ENCODE results near the gene TNF.

DNA sequence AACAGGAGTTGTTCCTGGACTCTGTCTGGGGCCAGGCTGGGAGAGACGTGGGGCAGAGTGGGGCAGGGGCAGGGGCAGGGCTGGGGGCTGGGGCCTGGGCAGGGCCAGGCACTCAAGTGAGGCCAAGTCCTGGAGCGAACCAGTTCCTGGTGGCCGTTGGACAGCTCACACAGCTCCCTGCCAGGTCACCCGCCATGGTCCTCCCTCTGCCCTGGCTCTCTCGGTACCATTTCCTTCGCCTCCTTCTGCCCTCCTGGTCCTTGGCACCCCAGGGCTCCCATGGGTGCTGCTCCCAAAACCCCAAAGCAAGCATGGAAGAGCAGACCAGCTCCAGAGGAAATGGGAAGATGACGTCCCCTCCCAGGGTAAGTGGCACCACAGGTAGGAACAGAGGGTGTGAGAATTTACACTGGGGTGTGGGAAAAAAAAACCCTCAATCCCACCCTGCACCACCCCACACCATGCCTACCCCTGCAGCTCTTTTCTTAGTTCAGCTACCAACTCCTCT lies 46.5 kb upstream of the TNF start, which contains the start of gene MCCD1:
- TF ChIP-seq, protein P1, sequence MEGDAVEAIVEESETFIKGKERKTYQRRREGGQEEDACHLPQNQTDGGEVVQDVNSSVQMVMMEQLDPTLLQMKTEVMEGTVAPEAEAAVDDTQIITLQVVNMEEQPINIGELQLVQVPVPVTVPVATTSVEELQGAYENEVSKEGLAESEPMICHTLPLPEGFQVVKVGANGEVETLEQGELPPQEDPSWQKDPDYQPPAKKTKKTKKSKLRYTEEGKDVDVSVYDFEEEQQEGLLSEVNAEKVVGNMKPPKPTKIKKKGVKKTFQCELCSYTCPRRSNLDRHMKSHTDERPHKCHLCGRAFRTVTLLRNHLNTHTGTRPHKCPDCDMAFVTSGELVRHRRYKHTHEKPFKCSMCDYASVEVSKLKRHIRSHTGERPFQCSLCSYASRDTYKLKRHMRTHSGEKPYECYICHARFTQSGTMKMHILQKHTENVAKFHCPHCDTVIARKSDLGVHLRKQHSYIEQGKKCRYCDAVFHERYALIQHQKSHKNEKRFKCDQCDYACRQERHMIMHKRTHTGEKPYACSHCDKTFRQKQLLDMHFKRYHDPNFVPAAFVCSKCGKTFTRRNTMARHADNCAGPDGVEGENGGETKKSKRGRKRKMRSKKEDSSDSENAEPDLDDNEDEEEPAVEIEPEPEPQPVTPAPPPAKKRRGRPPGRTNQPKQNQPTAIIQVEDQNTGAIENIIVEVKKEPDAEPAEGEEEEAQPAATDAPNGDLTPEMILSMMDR (IDR thresholded peaks at IDR 0.05): no peak
- TF ChIP-seq POLR2AphosphoS5 (IDR thresholded peaks at IDR 0.05; ENCODE audit: low read depth, low read length): no peak
- TF ChIP-seq, protein P2, sequence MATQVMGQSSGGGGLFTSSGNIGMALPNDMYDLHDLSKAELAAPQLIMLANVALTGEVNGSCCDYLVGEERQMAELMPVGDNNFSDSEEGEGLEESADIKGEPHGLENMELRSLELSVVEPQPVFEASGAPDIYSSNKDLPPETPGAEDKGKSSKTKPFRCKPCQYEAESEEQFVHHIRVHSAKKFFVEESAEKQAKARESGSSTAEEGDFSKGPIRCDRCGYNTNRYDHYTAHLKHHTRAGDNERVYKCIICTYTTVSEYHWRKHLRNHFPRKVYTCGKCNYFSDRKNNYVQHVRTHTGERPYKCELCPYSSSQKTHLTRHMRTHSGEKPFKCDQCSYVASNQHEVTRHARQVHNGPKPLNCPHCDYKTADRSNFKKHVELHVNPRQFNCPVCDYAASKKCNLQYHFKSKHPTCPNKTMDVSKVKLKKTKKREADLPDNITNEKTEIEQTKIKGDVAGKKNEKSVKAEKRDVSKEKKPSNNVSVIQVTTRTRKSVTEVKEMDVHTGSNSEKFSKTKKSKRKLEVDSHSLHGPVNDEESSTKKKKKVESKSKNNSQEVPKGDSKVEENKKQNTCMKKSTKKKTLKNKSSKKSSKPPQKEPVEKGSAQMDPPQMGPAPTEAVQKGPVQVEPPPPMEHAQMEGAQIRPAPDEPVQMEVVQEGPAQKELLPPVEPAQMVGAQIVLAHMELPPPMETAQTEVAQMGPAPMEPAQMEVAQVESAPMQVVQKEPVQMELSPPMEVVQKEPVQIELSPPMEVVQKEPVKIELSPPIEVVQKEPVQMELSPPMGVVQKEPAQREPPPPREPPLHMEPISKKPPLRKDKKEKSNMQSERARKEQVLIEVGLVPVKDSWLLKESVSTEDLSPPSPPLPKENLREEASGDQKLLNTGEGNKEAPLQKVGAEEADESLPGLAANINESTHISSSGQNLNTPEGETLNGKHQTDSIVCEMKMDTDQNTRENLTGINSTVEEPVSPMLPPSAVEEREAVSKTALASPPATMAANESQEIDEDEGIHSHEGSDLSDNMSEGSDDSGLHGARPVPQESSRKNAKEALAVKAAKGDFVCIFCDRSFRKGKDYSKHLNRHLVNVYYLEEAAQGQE (IDR thresholded peaks at IDR 0.05; ENCODE audit: insufficient read depth in 1 of 2, low read depth in 2 of 2, low read length in 1 of 2): no peak
- TF ChIP-seq SIN3A (IDR thresholded peaks at IDR 0.05; ENCODE audit: borderline replicate concordance, insufficient read depth, low read depth, low read length): peak; percentile 21; the same call in 1 of the 2 replicates
- no peak for TF ChIP-seq TCF7L2 (IDR thresholded peaks at IDR 0.05; ENCODE audit: low read depth, low read length)

All from Panc1 (cell line).